ENCODE results near the gene DYNLT4.

GRCh38 chr1:44788120-44788860, 18.9 kb downstream of the DYNLT4 start, which contains the start of gene BEST4:
- TF ChIP-seq CTCF (IDR thresholded peaks at IDR 0.05) (no peak), POLR2A (IDR thresholded peaks at IDR 0.05) (no peak)

Data from right lobe of liver (tissue), 4 donors.